Stomach (tissue), 9 donors: ENCODE data around the gene SMYD3. TPM values are rescaled to one million over a fixed set of nuclear protein-coding genes. Genes with fewer than 3 reads are reported as not detected.

Source experiments
- DNase-seq, 2 donors: peaks; one replicate each; pipeline versions ENCODE4 v3.0.0 to v3.0.0-alpha.2; 2013 to 2019
- H3K27ac ChIP-seq, 5 donors: fragments of 200-600 bp in 4 of 5; sonication (generic) in 4 of 5; one replicate each; pipeline ENCODE4 v1.5.1; 2013 to 2019; ENCODE audit warnings: mild to moderate bottlenecking in 1 of 5, moderate library complexity in 1 of 5
- H3K27me3 ChIP-seq, 3 donors: fragments of 200-600 bp; sonication (generic); one replicate each; pipeline ENCODE4 v1.5.1; 2017 to 2019; ENCODE audit warnings: mixed run types in 1 of 3
- H3K36me3 ChIP-seq, 4 donors: fragments of 200-600 bp; sonication (generic); 1 replicate in 3 of 4; 2 replicates in 1 of 4; pipeline ENCODE4 v1.5.1; 2016 to 2019
- H3K4me1 ChIP-seq, 4 donors: fragments of 200-600 bp; sonication (generic); one replicate each; pipeline ENCODE4 v1.5.1; 2016 to 2019
- H3K4me3 ChIP-seq, 4 donors: fragments of 200-600 bp; sonication (generic) in 3 of 4; one replicate each; pipeline ENCODE4 v1.5.1; 2016 to 2019; ENCODE audit warnings: mild to moderate bottlenecking in 1 of 4
- H3K9me3 ChIP-seq, 4 donors: fragments of 200-600 bp; sonication (generic); one replicate each; pipeline ENCODE4 v1.5.1; 2016 to 2019
- EP300 ChIP-seq: sonication (generic); formaldehyde crosslinking; IDR thresholded peaks from one replicate; pipeline ENCODE4 v1.6.1; 2017; ENCODE audit warnings: antibody characterized with exemption
- POLR2A ChIP-seq, 4 donors: fragments of 450-650 bp; IDR thresholded peaks; one replicate each; pipeline ENCODE4 v1.6.1; 2016; ENCODE audit warnings: antibody characterized with exemption in 4 of 4, control low read depth in 2 of 4, mild to moderate bottlenecking in 1 of 4, moderate library complexity in 1 of 4
- POLR2AphosphoS5 ChIP-seq, 3 donors: sonication (generic); formaldehyde crosslinking; IDR thresholded peaks; one replicate each; pipeline ENCODE4 v1.6.1; 2016; ENCODE audit warnings: antibody characterized with exemption in 3 of 3
- WGBS, 5 donors: extraction: QIAGEN DNeasy Blood & Tissue Kit in 3 of 5; methylation state at CpG; one replicate each; pipeline versions ENCODE4 v1.1.5 to v1.1.7; 2013 to 2018; 5-methylcytosine and 5-hydroxymethylcytosine counted together
- intact Hi-C: fragments of 100-400 bp; cut with DNase I; formaldehyde crosslinking; loops from one replicate; pipeline ENCODE4 v1.15.1; 2023; ENCODE audit warnings: low total_unique reads
- polyA plus RNA-seq, 3 donors: library from polyadenylated mRNA; stranded (reverse); fragments of 200-250 nt; gene quantifications; one replicate each; pipeline ENCODE4 v1.2.3, GENCODE V29; 2013
- total RNA-seq, 5 donors: library from RNA; depleted of rRNA; stranded (reverse); fragments of >200 nt; gene quantifications; one replicate each; pipeline versions ENCODE4 v1.1.0 to v1.2.3, GENCODE V29; 2014 to 2016
- TF ChIP-seq, protein P1 (sequence below), 7 experiments: fragments of 450-650 bp in 4 of 7; fragments of 200-600 bp in 3 of 7; sonication (generic) in 3 of 7; IDR thresholded peaks; one replicate each; pipeline ENCODE4 v1.5.1; 2016 to 2019; ENCODE audit warnings: antibody characterized with exemption in 7 of 7, control low read depth in 2 of 7, mild to moderate bottlenecking in 1 of 7
- donor health status: healthy with polysubstance abuse.
- donor health status: Bipolar disorder and iron deficiency.
- donor health status: healthy.

SMYD3 gene
- total and polyA plus RNA-seq, 8 donors: 6.4 to 196 (median 27.8) TPM

- Histone ChIP-seq H3K4me1 (no peaks in the 10 kb centered on the region), H3K36me3 (no peaks in the 10 kb centered on the region), H3K27ac (no peak overlapping the region), H3K27me3 (no peaks in the 10 kb centered on the region), H3K4me3 (no peak overlapping the region), H3K9me3 (no peaks in the 10 kb centered on the region)
- WGBS, 5 donors: 46 to 62% (median 54%) methylated on average over 7 of the region's 7 CpGs
- TF ChIP-seq POLR2AphosphoS5 (IDR thresholded peaks at IDR 0.05): no peak
- TF ChIP-seq POLR2A (IDR thresholded peaks at IDR 0.05): no peak
- no peak for TF ChIP-seq EP300
- TF ChIP-seq, protein P1, sequence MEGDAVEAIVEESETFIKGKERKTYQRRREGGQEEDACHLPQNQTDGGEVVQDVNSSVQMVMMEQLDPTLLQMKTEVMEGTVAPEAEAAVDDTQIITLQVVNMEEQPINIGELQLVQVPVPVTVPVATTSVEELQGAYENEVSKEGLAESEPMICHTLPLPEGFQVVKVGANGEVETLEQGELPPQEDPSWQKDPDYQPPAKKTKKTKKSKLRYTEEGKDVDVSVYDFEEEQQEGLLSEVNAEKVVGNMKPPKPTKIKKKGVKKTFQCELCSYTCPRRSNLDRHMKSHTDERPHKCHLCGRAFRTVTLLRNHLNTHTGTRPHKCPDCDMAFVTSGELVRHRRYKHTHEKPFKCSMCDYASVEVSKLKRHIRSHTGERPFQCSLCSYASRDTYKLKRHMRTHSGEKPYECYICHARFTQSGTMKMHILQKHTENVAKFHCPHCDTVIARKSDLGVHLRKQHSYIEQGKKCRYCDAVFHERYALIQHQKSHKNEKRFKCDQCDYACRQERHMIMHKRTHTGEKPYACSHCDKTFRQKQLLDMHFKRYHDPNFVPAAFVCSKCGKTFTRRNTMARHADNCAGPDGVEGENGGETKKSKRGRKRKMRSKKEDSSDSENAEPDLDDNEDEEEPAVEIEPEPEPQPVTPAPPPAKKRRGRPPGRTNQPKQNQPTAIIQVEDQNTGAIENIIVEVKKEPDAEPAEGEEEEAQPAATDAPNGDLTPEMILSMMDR (IDR thresholded peaks at IDR 0.05): no peak
- intact Hi-C loops: no loop called here
- peak in 1 of 2 donors; percentile 52 for DNase-seq
Measured at GRCh38 chr1:245807954-245808719, 698.9 kb downstream of the SMYD3 start.

DNA sequence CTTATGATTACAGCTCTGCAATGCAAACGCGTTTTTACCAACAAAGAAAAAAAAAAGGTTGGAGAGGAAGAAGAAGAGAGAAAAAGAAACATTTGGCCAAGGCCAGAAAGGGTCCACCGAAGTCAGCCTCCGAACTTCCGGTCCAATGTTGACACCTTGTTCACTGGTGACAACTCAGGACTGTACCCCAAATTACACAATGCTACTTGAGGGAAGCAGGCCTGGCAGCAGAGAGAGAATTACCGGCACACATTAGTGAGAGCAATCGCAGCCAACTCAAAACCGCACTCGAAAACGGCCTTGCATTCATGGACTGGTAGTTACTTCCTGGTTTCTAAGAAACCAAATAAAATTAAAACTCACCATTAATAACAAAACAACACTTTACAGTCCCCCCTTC lies 699.8 kb downstream of the SMYD3 start:
- WGBS, 5 donors: 81 to 85% (median 83%) methylated on average over 10 of the region's 10 CpGs
- no peaks in the 10 kb centered on the region for H3K27me3 ChIP-seq
- no peaks in the 10 kb centered on the region for H3K4me1 ChIP-seq
- no peaks in the 10 kb centered on the region for H3K9me3 ChIP-seq
- intact Hi-C loops: no loop called here
- TF ChIP-seq EP300: no peak
- peak in 1 of 2 donors; percentile 29 for DNase-seq
- H3K4me3 ChIP-seq: no peak overlapping the region
- no peaks in the 10 kb centered on the region for H3K36me3 ChIP-seq
- no peak overlapping the region for H3K27ac ChIP-seq

DNA sequence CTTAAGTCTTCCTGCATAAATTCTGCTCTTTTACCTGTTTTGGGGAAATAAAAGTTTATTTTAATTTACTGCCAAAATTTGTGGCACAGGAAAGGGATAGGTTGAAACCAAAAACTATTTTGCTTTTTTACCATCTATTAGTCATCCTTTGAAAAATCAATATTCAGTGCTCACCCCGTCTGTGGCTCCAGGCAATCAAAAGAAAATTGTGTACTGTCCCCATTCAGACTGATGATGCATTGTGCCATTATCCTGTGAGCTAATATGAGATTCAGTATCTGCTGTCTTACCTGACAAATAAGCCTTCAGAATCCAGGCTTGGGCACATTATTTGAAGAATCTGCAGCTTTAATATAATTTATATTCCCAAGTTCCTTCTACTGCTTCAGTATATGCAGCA lies 701.5 kb downstream of the SMYD3 start:
- Histone ChIP-seq H3K4me3 (no peak overlapping the region), H3K27ac (no peak overlapping the region), H3K9me3 (no peaks in the 10 kb centered on the region), H3K36me3 (no peaks in the 10 kb centered on the region), H3K27me3 (no peaks in the 10 kb centered on the region), H3K4me1 (no peaks in the 10 kb centered on the region)
- no peak for DNase-seq
- intact Hi-C loops: no loop called here
- no peak for TF ChIP-seq POLR2AphosphoS5 (IDR thresholded peaks at IDR 0.05)
- TF ChIP-seq POLR2A (IDR thresholded peaks at IDR 0.05): no peak
- TF ChIP-seq EP300: no peak
- TF ChIP-seq, protein P1 (IDR thresholded peaks at IDR 0.05): no peak
- WGBS, 5 donors: 0 to 29% (median 0%) methylated on average over 1 of the region's 1 CpG

- H3K27ac ChIP-seq: no peak overlapping the region
- 80 to 96% (median 88%) methylated on average over 4 of the region's 4 CpGs for WGBS, 5 donors
- H3K4me3 ChIP-seq: no peak overlapping the region
- TF ChIP-seq POLR2AphosphoS5 (IDR thresholded peaks at IDR 0.05): no peak
- TF ChIP-seq, protein P1 (IDR thresholded peaks at IDR 0.05): no peak
- no peak for TF ChIP-seq EP300
- no peak for TF ChIP-seq POLR2A (IDR thresholded peaks at IDR 0.05)
- H3K9me3 ChIP-seq: no peaks in the 10 kb centered on the region
- no peak for DNase-seq
- intact Hi-C loops: no loop called here
- H3K36me3 ChIP-seq: no peaks in the 10 kb centered on the region
- H3K27me3 ChIP-seq: no peaks in the 10 kb centered on the region
- H3K4me1 ChIP-seq: no peaks in the 10 kb centered on the region
Measured at GRCh38 chr1:245804696-245805095, 702.4 kb downstream of the SMYD3 start.

GRCh38 chr1:245803666-245804037 lies 703.4 kb downstream of the SMYD3 start:
- no peak for TF ChIP-seq POLR2A (IDR thresholded peaks at IDR 0.05)
- TF ChIP-seq POLR2AphosphoS5 (IDR thresholded peaks at IDR 0.05): no peak
- TF ChIP-seq, protein P1 (IDR thresholded peaks at IDR 0.05): no peak
- no peak for TF ChIP-seq EP300
- DNase-seq: no peak
- no peaks in the 10 kb centered on the region for H3K27me3 ChIP-seq
- H3K27ac ChIP-seq: no peak overlapping the region
- no peaks in the 10 kb centered on the region for H3K4me1 ChIP-seq
- no peaks in the 10 kb centered on the region for H3K36me3 ChIP-seq
- intact Hi-C loops: no loop called here
- no peaks in the 10 kb centered on the region for H3K9me3 ChIP-seq
- WGBS, 5 donors: 78 to 97% (median 94%) methylated on average over 5 of the region's 5 CpGs
- no peak overlapping the region for H3K4me3 ChIP-seq
